H9 (cell line): ENCODE results near the gene SNRNP48. TPM values are rescaled to one million over a fixed set of nuclear protein-coding genes. Genes with fewer than 3 reads are reported as not detected.

Source experiments
- DNase-seq: peaks from one replicate; pipeline ENCODE4 v3.0.0-alpha.2; 2017
- H2AFZ ChIP-seq: one replicate; pipeline ENCODE4 v1.6.1; 2013; ENCODE audit warnings: mild to moderate bottlenecking, low read length, control low read depth, moderate library complexity
- H2AK5ac ChIP-seq: 2 replicates; pipeline ENCODE4 v1.6.1; 2013; ENCODE audit warnings: low read length, control low read depth, mixed read lengths; ENCODE audit not compliant: insufficient read length
- H2BK120ac ChIP-seq: one replicate; pipeline ENCODE4 v1.6.1; 2013; ENCODE audit warnings: low read depth, mild to moderate bottlenecking, low read length, control low read depth, inconsistent platforms; ENCODE audit not compliant: poor library complexity, severe bottlenecking
- H2BK12ac ChIP-seq: 2 replicates; pipeline ENCODE4 v1.6.1; 2013; ENCODE audit warnings: low read length, control low read depth, mixed read lengths, low read depth; ENCODE audit not compliant: insufficient read length
- H2BK15ac ChIP-seq: 2 replicates; pipeline ENCODE4 v1.6.1; 2013; ENCODE audit warnings: low read depth, low read length, control low read depth
- H2BK20ac ChIP-seq: one replicate; pipeline ENCODE4 v1.6.1; 2013; ENCODE audit warnings: low read depth, mild to moderate bottlenecking, low read length, control low read depth, inconsistent platforms; ENCODE audit not compliant: poor library complexity, severe bottlenecking
- H2BK5ac ChIP-seq: 2 replicates; pipeline ENCODE4 v1.6.1; 2013; ENCODE audit warnings: low read length, control low read depth, mixed read lengths; ENCODE audit not compliant: insufficient read length
- H3K14ac ChIP-seq: 2 replicates; pipeline ENCODE4 v1.6.1; 2013; ENCODE audit warnings: low read length, control low read depth; ENCODE audit not compliant: insufficient read depth
- H3K18ac ChIP-seq: 2 replicates; pipeline ENCODE4 v1.6.1; 2013; ENCODE audit warnings: low read depth, mild to moderate bottlenecking, mixed read lengths, low read length, control low read depth; ENCODE audit not compliant: insufficient read length
- H3K23ac ChIP-seq: 2 replicates; pipeline ENCODE4 v1.6.1; 2013; ENCODE audit warnings: low read length, control low read depth, mixed read lengths, low read depth; ENCODE audit not compliant: insufficient read length
- H3K23me2 ChIP-seq: 2 replicates; pipeline ENCODE4 v1.6.1; 2013; ENCODE audit warnings: low read depth, mild to moderate bottlenecking, mixed read lengths, low read length, control low read depth; ENCODE audit not compliant: insufficient read length, poor library complexity, severe bottlenecking
- H3K27ac ChIP-seq: 2 replicates; pipeline ENCODE4 v1.5.1; 2013; ENCODE audit warnings: low read length, control low read depth, mixed read lengths, low read depth; ENCODE audit not compliant: insufficient read length
- H3K27me3 ChIP-seq: 2 replicates; pipeline ENCODE4 v1.6.1; 2013; ENCODE audit warnings: low read length, control low read depth, inconsistent platforms; ENCODE audit not compliant: insufficient read depth
- H3K4ac ChIP-seq: 2 replicates; pipeline ENCODE4 v1.6.1; 2013; ENCODE audit warnings: low read depth, mild to moderate bottlenecking, control low read depth, inconsistent platforms, low read length, moderate library complexity
- H3K4me1 ChIP-seq: 2 replicates; pipeline ENCODE4 v1.6.1; 2013; ENCODE audit warnings: low read length, control low read depth, inconsistent platforms; ENCODE audit not compliant: insufficient read depth
- H3K4me2 ChIP-seq: 2 replicates; pipeline ENCODE4 v1.6.1; 2013; ENCODE audit warnings: low read length, control low read depth, mixed read lengths; ENCODE audit not compliant: insufficient read length, insufficient read depth
- H3K56ac ChIP-seq: 2 replicates; pipeline ENCODE4 v1.6.1; 2013; ENCODE audit warnings: low read depth, mild to moderate bottlenecking, mixed read lengths, low read length, control low read depth; ENCODE audit not compliant: insufficient read length
- H3K79me1 ChIP-seq: 2 replicates; pipeline ENCODE4 v1.6.1; 2013; ENCODE audit warnings: low read depth, mild to moderate bottlenecking, moderate library complexity, low read length, control low read depth, inconsistent platforms; ENCODE audit not compliant: insufficient read depth, poor library complexity, severe bottlenecking
- H3K79me2 ChIP-seq: 2 replicates; pipeline ENCODE4 v1.6.1; 2013; ENCODE audit warnings: low read length, control low read depth, inconsistent platforms; ENCODE audit not compliant: insufficient read depth
- H3K9ac ChIP-seq: 2 replicates; pipeline ENCODE4 v1.6.1; 2013; ENCODE audit warnings: low read length, control low read depth, mixed read lengths; ENCODE audit not compliant: insufficient read length; ENCODE audit errors: extremely low read depth
- H3K9me3 ChIP-seq: one replicate; pipeline ENCODE4 v1.6.1; 2013; ENCODE audit warnings: low read depth, low read length, inconsistent platforms; ENCODE audit not compliant: control insufficient read depth
- H3T11ph ChIP-seq: one replicate; pipeline ENCODE4 v1.6.1; 2013; ENCODE audit warnings: mild to moderate bottlenecking, low read length, control low read depth, inconsistent platforms
- H4K20me1 ChIP-seq: one replicate; pipeline ENCODE4 v1.6.1; 2013; ENCODE audit not compliant: control insufficient read depth, insufficient read length, insufficient read depth
- H4K5ac ChIP-seq: 2 replicates; pipeline ENCODE4 v1.6.1; 2013; ENCODE audit warnings: low read depth, mild to moderate bottlenecking, mixed read lengths, low read length, control low read depth; ENCODE audit not compliant: insufficient read length
- H4K8ac ChIP-seq: replicated peaks from 2 replicates; pipeline ENCODE4 v1.6.1; 2013; ENCODE audit warnings: low read length, control low read depth, mixed read lengths, low read depth; ENCODE audit not compliant: insufficient read length
- H4K91ac ChIP-seq: 2 replicates; pipeline ENCODE4 v1.6.1; 2013; ENCODE audit warnings: low read depth, mild to moderate bottlenecking, moderate library complexity, mixed read lengths, low read length, control low read depth; ENCODE audit not compliant: insufficient read length
- H3K27ac Mint-ChIP-seq, 3 experiments: 2 replicates in 2 of 3; 3 replicates in 1 of 3; pipeline ENCODE4 v1.8.0; 2020 to 2021; ENCODE audit warnings: mixed read lengths in 3 of 3, mild to moderate bottlenecking in 1 of 3, moderate library complexity in 1 of 3
- H3K27me3 Mint-ChIP-seq: 2 replicates; pipeline ENCODE4 v1.8.0; 2021; ENCODE audit warnings: low read depth, mild to moderate bottlenecking, moderate library complexity, mixed read lengths
- H3K36me3 Mint-ChIP-seq, 3 experiments: 2 replicates in 2 of 3; 3 replicates in 1 of 3; pipeline ENCODE4 v1.8.0; 2020 to 2021; ENCODE audit warnings: low read depth in 3 of 3, mixed read lengths in 3 of 3; ENCODE audit not compliant: insufficient read depth in 1 of 3
- H3K4me1 Mint-ChIP-seq, 2 experiments: 2 replicates each; pipeline ENCODE4 v1.8.0; 2020; ENCODE audit warnings: mixed read lengths in 2 of 2
- H3K4me3 Mint-ChIP-seq, 2 experiments: 2 replicates in 1 of 2; 3 replicates in 1 of 2; pipeline ENCODE4 v1.8.0; 2020 to 2021; ENCODE audit warnings: mild to moderate bottlenecking in 2 of 2, mixed read lengths in 2 of 2, moderate library complexity in 1 of 2
- H3K9me3 Mint-ChIP-seq, 2 experiments: 2 replicates in 1 of 2; 3 replicates in 1 of 2; pipeline ENCODE4 v1.8.0; 2020; ENCODE audit warnings: mild to moderate bottlenecking in 2 of 2, mixed read lengths in 2 of 2, moderate library complexity in 1 of 2
- CTCF ChIP-seq: fragments of 200-600 bp; sonication (generic); conservative IDR thresholded peaks from 3 replicates; pipeline ENCODE4 v1.8.0; 2021; ENCODE audit warnings: antibody characterized with exemption, mild to moderate bottlenecking
- WGBS: extraction: QIAGEN DNeasy Blood & Tissue Kit; methylation state at CpG from one replicate; pipeline ENCODE4 v1.1.7; 2013; ENCODE audit warnings: missing lambda C conversion rate, low lambda C conversion rate, mixed read lengths; ENCODE audit not compliant: insufficient read length; ENCODE audit errors: extremely low coverage; 5-methylcytosine and 5-hydroxymethylcytosine counted together
- total RNA-seq: library from RNA; stranded (reverse); gene quantifications from 2 replicates; pipeline ENCODE4 v1.2.1, GENCODE V29; 2021

SNRNP48 gene
- total RNA-seq, 1 experiment from 2014 or later: 16.9 TPM

DNA sequence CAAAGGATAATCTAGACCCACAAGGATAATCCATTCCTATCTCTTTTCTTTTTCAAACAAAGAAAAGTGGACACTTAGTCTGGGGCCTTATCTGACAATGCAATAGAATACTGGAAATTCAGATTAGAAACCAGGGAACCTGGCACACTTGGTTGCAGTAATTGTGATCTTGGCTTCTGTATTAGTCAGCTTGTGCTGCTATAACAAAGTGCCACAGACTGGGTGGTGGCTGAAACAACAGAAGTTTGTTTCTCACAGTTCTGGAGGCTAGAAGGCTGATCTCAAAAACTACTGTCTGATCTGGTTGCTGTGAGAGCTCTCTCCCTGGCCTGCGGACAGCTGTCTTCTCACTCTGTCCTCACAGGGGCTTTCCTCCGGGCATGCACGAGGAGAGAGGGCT is 49.4 kb downstream of the SNRNP48 start:
- no peaks in the 10 kb centered on the region for H4K20me1 ChIP-seq
- H2BK5ac ChIP-seq: no peak overlapping the region
- H3K14ac ChIP-seq: no peak overlapping the region
- H2BK15ac ChIP-seq: no peak overlapping the region
- no peaks in the 10 kb centered on the region for H3K79me1 ChIP-seq
- no peak for TF ChIP-seq CTCF
- no peak overlapping the region for H3K9ac ChIP-seq
- no peaks in the 10 kb centered on the region for H3K9me3 Mint-ChIP-seq
- H3T11ph ChIP-seq: no peak overlapping the region
- no peak for DNase-seq
- no peak overlapping the region for H3K56ac ChIP-seq
- no peak overlapping the region for H3K18ac ChIP-seq
- H3K23me2 ChIP-seq: no peaks in the 10 kb centered on the region
- H2BK12ac ChIP-seq: no peak overlapping the region
- no peaks in the 10 kb centered on the region; the same call in 1 of the 2 replicates for H3K27me3 Mint-ChIP-seq
- H4K91ac ChIP-seq: no peak overlapping the region
- H3K4me3 Mint-ChIP-seq: no peak overlapping the region
- no peak overlapping the region for H3K4ac ChIP-seq
- H3K4me2 ChIP-seq: no peak overlapping the region
- H2AK5ac ChIP-seq: no peak overlapping the region
- WGBS: no CpG with 5 or more reads among the region's 3 CpGs
- no peak overlapping the region for H2BK120ac ChIP-seq
- H3K27ac Mint-ChIP-seq: no peak overlapping the region; a peak in 1 of 7 replicates
- no peak overlapping the region for H2BK20ac ChIP-seq
- H3K4me1 ChIP-seq: no peaks in the 10 kb centered on the region
- H3K4me1 Mint-ChIP-seq: no peaks in the 10 kb centered on the region
- no peak overlapping the region for H4K5ac ChIP-seq
- no peaks in the 10 kb centered on the region for H3K27me3 ChIP-seq
- H3K27ac ChIP-seq: no peak overlapping the region
- no peak overlapping the region for H3K23ac ChIP-seq
- H2AFZ ChIP-seq: no peak overlapping the region
- no peaks in the 10 kb centered on the region for H3K36me3 Mint-ChIP-seq
- no peaks in the 10 kb centered on the region for H3K79me2 ChIP-seq
- no peak overlapping the region for H4K8ac ChIP-seq
- H3K9me3 ChIP-seq: no peaks in the 10 kb centered on the region
